PC-3 (cell line): Measurements from ENCODE around the gene TENT4B.

Experiments
- EZH2 ChIP-seq: fragments of 300-600 bp; sonication (generic); IDR thresholded peaks from one replicate; pipeline ENCODE4 v1.6.1; 2017; ENCODE audit warnings: antibody characterized with exemption, mild to moderate bottlenecking, low read length; ENCODE audit not compliant: unreplicated experiment
- EZH2phosphoT487 ChIP-seq: fragments of 300-600 bp; sonication (generic); IDR thresholded peaks from 2 replicates; pipeline ENCODE4 v1.6.1; 2018; ENCODE audit warnings: mild to moderate bottlenecking, antibody characterized with exemption, low read length, borderline replicate concordance
- TF ChIP-seq, protein P1 (sequence below): fragments of 300-600 bp; sonication (generic); conservative IDR thresholded peaks from 2 replicates; pipeline ENCODE4 v1.5.1; 2017; ENCODE audit warnings: antibody characterized with exemption, low read depth, mild to moderate bottlenecking, low read length

DNA sequence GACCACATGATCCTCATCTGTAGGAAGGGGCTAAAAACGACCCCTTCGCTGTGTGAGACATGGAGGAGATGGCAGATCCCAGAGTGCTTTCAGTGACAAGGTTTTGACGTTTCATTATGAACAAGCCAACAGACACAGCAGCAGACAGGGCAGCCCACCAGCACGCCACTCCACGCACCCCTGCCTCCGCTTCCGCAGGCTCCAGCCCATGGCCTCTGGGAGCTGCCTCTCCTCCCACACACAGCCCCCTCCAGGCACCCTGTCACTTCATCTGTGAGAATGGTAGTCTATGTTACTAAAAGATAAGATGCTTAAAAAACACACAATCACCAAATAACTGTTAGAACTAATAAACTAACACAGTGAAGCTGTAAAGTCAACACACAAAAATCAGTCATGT is 101.0 kb downstream of the TENT4B start:
- TF ChIP-seq, protein P1, sequence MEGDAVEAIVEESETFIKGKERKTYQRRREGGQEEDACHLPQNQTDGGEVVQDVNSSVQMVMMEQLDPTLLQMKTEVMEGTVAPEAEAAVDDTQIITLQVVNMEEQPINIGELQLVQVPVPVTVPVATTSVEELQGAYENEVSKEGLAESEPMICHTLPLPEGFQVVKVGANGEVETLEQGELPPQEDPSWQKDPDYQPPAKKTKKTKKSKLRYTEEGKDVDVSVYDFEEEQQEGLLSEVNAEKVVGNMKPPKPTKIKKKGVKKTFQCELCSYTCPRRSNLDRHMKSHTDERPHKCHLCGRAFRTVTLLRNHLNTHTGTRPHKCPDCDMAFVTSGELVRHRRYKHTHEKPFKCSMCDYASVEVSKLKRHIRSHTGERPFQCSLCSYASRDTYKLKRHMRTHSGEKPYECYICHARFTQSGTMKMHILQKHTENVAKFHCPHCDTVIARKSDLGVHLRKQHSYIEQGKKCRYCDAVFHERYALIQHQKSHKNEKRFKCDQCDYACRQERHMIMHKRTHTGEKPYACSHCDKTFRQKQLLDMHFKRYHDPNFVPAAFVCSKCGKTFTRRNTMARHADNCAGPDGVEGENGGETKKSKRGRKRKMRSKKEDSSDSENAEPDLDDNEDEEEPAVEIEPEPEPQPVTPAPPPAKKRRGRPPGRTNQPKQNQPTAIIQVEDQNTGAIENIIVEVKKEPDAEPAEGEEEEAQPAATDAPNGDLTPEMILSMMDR: no peak
- no peak for TF ChIP-seq EZH2
- no peak for TF ChIP-seq EZH2phosphoT487
